Right lobe of liver (tissue), 4 donors: ENCODE measurements around the gene NR2C2AP.

ENCODE experiments used
- POLR2A ChIP-seq: fragments of 450-650 bp; IDR thresholded peaks from one replicate; pipeline ENCODE4 v1.6.1; 2017; ENCODE audit warnings: antibody characterized with exemption, mild to moderate bottlenecking
- TF ChIP-seq, protein P1 (sequence below), 4 donors: fragments of 200-600 bp in 3 of 4; fragments of 450-650 bp in 1 of 4; IDR thresholded peaks; one replicate each; pipeline versions ENCODE4 v1.5.1 to v1.8.0; 2016 to 2022; ENCODE audit warnings: antibody characterized with exemption in 4 of 4, mild to moderate bottlenecking in 2 of 4
- donor health status: DM: no; HTN: no; CAD: no.
- donor health status: DM: no; HTN: no; CAD: no.
- donor health status: DM: no; HTN: yes; CAD: no.

DNA sequence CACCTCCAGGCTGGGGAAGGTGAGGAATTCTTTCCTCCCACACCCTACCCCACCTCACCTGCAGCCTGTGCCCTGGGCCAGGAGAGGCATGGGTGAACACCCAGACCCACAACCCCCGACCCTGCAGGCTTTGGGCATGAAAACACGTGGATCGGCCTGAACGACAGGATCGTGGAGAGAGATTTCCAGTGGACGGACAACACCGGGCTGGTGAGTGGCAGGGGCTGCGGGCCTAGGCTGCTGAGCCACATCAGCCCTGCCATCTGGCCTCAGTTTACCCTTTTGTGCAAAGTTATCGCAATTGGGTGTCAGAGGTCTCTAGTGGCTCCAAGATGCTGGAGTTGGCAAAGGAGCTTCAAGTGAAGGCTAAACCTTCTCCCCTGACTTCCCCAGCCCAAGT is 37.3 kb upstream of the NR2C2AP start:
- TF ChIP-seq, protein P1, sequence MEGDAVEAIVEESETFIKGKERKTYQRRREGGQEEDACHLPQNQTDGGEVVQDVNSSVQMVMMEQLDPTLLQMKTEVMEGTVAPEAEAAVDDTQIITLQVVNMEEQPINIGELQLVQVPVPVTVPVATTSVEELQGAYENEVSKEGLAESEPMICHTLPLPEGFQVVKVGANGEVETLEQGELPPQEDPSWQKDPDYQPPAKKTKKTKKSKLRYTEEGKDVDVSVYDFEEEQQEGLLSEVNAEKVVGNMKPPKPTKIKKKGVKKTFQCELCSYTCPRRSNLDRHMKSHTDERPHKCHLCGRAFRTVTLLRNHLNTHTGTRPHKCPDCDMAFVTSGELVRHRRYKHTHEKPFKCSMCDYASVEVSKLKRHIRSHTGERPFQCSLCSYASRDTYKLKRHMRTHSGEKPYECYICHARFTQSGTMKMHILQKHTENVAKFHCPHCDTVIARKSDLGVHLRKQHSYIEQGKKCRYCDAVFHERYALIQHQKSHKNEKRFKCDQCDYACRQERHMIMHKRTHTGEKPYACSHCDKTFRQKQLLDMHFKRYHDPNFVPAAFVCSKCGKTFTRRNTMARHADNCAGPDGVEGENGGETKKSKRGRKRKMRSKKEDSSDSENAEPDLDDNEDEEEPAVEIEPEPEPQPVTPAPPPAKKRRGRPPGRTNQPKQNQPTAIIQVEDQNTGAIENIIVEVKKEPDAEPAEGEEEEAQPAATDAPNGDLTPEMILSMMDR (IDR thresholded peaks at IDR 0.05): no peak
- TF ChIP-seq POLR2A: no peak
